AML-193 (cell line): ENCODE results near the gene ZNF91.
"Not testable (repeated sequence)": the region's sequence is repeated elsewhere in the genome, so short reads cannot be mapped to it uniquely, and the experiment has no call there.

Experiments
- DNase-seq, 2 experiments: peaks; one replicate each; lab custom pipeline; 2025; lab: John Stamatoyannopoulos, UW

Gene ZNF91

DNA sequence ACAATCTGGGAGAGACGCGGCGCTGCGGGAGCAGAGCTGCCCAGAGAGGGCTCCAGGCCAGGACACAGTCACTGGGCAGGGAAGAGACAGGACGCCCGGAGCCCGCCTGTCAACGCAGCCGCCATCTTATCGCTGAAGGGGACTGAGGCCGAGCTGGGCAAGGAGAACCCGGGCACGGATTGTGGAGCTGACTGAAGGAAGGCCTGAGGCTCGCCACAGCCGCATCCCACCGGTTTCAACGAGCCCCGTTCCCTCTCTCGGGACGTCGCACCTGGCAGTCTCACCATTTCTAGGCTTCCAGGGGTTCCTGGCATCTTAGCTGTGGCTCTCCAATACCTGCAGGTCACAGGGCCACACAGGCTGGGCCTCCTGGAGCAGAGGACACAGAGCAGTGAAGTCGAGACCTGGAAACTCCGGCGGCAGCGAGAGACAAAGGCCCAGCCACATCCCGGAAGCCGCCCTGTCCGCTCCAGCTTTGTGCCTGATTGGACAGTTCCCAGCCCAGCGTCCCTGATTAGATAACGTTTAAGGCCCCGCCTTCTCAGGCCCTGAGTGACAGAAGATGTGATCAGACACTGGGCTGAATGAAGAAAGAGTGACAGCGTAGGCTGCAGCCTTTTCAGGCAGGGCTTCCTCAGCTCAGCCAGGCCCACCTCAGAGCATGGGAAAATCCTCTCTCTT is at the start of gene ZNF91:
Gene ZNF91 (minus strand): TSS at position 431 of the 681 bp plus-strand sequence. CDS start 117 bp downstream, at position 314.
- peak; percentile 90 to 92 for DNase-seq

GRCh38 chr19:23440791-23441190 is 45.5 kb upstream of the ZNF91 start:
- peak in 1 of 2 experiments; percentile 4 for DNase-seq

DNA sequence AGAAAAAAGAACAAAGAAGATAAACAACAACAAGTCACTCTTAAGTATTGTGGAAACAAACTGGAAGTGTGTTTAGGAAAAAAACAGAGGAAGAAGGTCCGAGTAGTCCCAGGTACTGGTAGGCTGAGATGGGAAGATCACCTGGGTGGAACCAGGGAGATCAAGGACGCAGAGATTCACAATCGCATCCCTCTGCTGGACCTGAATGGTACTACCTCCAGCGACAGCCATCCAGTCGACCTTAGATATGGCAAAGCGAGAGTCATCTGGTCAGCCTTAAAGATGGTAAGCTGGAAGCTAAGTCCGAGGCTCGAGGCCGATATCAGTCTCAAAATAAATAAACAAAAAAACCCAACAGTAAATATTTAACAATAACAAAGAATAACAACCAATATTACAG is 44.9 kb upstream of the ZNF91 start:
- DNase-seq = no peak

- DNase-seq = no peak
Measured at GRCh38 chr19:23439623-23440022, 44.4 kb upstream of the ZNF91 start.

GRCh38 chr19:23437901-23438300 is 42.6 kb upstream of the ZNF91 start:
- DNase-seq = no peak

DNA sequence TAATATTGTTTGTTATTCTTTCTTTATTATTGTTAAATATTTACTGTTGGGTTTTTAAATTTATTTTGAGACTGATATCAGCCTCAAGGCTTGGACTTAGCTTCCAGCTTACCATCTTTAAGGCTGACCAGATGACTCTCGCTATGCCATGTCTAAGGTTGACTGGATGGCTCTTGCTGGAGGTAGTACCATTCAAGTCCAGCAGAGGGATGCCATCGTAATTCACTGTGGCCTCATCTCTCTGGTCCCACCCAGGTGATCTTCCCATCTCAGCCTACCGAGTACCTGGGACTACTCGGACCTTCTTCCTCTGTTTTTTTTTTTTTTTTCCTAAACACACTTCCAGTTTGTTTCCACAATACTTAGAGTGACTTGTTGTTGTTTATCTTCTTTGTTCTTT is 41.7 kb upstream of the ZNF91 start:
- peak; percentile 6 to 12 for DNase-seq

GRCh38 chr19:23436318-23436717 is 41.0 kb upstream of the ZNF91 start:
- no peak for DNase-seq

- DNase-seq = no peak
Measured at GRCh38 chr19:23420824-23421223, 25.6 kb upstream of the ZNF91 start.

- DNase-seq = not testable (repeated sequence)
Measured at GRCh38 chr19:23419261-23419660, 24.0 kb upstream of the ZNF91 start.

GRCh38 chr19:23415561-23416191 is 20.4 kb upstream of the ZNF91 start:
- no peak for DNase-seq

DNA sequence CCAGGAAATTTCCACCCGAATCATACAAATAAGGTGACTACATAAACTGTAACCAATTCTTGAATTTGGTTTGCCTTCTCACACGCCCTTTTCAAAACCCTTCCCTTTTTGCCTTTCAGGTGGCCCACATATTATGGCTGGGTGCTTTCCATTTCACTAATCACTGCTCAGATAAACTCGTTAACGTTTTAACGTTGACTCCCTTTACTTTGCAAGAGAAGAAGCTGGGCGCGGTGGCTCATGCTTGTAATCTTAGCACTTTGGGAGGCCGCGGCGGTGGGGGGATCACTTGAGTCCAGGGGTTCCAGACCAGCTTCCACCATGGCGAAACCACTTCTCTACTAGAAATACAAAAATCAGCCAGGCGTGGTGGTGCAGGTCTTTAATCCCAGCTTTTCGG is 19.8 kb upstream of the ZNF91 start:
- DNase-seq = no peak

GRCh38 chr19:23410155-23410554 is 14.9 kb upstream of the ZNF91 start:
- no peak for DNase-seq

DNA sequence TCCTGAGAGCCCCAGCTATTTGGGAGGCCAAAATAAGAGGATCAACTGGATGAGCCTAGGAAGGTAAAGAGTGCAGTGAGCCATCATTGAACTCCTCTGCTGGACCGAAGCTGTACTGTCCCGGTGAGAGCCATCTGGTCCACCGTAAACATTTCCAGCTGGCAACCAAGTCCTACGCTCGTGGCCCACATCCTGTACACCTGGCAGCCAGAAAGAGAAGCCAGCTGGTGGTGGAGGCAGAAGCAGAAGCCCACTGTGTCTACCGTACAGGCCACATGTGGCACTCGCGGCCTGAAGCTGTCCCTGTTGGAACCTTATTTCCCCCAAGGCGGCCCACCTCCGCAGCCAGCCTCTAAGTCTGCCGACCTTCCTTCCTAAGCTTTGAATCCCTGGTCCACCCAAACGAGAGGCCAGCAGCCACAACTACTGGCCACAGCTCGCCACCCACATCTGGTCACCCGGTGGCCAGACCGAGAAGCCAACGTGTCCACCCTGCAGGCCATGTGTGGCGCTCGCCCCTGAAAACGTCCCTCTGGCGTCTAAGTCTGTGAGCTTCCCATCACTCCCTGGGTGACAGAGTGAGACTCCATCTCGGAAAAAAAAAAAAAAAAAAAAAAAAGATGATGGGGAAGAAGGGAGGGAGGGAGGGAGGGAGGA is 14.2 kb upstream of the ZNF91 start:
- DNase-seq = no peak

DNA sequence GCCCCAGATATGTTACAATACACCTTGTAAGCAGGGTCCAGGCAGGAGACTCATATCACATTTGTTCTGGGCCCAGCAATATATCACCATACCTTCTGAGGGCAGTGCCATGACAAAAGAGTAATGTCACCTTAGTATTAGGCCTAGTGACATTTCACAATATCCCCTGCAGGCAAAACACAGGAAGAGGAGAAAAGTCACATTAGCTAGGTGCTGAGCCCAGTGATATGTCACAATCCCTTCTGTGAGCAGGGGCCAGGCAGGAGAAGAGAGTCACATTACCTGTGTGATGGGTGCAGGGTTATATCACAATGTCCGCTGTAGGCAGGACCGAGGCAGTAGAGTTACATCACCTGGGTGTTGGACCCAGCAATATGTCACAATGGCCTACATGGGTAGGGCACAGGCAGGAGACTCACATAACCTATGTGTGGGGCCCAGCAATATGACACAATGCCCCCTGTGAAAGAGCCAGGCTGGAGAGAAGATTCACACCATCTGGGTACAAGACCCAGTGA is 12.4 kb upstream of the ZNF91 start:
- no peak for DNase-seq

DNA sequence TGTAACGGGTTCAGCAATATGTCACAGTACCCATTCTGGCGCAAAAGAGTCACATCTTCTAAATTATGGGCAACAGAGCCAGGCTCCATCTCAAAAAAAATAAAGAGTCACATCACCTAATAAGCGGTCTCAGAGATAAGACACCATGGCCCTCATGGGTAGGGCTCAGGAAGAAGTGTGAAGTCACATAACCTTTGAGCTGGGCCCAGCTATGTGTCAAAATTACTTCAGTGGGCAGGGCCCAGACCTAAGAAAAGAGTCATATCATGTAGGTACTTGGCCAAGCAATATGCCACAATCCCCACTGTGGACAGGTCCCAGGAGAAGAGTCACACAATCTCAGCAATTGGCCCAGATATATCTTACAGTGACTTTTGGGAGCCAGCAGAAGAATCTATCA is 11.4 kb upstream of the ZNF91 start:
- no peak for DNase-seq

DNA sequence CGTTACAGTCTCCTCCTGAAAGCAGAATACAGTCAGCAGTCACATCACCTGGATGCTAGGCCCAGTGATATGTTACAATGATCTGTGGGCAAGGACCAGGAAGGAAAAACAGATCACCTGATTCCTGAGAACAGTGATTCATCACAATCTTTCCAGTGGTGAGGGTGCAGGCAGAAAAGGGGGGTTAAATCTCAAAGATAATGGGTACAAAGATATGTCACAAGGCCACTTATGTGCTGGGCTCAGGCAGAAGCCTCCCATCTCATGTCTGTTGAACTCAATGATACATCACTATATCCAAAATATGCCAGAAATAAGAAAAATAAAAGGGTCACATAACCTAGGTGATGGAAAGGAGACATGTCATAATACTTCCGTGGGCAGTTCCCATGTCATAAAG is 10.8 kb upstream of the ZNF91 start:
- DNase-seq = no peak

- no peak for DNase-seq
Measured at GRCh38 chr19:23404676-23405075, 9.4 kb upstream of the ZNF91 start.

- no peak for DNase-seq
Measured at GRCh38 chr19:23403581-23404324, 8.5 kb upstream of the ZNF91 start.

DNA sequence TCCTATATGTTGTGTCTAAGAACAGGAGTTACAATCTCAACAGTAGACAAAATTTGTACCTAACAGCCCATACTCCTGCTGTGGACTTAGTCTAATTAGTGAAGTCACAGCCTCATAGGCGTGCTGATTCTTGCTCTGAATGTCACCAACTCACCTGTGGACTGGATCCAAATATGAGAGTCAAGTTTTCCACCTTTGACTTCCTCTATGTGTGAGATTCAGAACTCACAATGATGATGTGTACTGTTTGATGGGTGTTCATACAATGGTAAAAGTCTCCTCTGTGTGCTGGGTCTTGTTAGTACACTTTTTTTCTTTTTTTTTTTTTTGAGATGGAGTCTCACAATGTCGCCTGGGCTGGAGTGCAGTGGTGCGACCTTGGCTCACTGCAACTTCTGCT is 7.8 kb upstream of the ZNF91 start:
- DNase-seq = no peak

GRCh38 chr19:23402388-23402787 is 7.1 kb upstream of the ZNF91 start:
- peak; percentile 41 to 53 for DNase-seq

DNA sequence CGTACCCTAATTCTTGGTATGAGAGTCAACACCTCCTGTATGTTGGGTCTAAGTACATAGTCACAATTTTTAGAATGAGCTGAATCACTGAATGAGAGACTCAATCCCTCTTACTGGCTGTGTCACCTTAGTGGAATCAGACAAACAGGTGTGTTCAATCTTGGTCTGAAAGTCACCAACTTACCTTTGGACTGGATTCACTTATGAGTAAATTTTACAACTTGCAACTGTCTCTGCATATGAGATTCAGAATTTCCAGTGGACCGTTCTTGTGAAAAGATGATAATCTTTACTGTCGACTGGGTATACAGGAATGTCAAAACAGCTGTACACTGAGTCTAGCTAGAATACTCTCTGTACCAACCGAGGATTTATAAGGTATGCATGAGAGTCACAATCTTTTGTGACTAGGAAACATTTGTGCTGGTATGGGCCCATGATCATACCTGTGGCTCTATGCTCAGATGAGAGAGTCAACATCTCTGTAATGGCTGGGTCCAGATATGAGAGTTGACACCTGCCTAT is 5.9 kb upstream of the ZNF91 start:
- DNase-seq = no peak

DNA sequence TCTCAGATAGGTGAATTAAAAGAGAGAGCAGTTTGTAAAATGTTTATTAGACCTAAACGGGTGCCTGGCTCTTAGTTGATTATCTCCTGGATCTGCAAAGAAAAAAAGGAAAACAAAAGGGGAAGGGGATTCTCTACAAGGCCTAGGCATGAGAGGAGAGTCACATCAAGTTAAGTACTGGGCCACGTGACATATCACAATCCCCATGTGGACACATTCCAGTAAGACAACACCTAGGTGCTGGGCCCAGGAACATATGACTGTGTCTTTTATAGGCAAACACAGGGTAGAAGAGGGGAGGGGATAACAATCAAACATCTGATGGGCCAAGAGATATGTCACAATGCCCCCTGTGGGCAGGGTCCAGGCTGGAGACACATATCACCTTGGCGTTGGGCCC is 4.2 kb upstream of the ZNF91 start:
- DNase-seq = no peak
